ENCODE measurements around the gene PTAFR. TPM values are rescaled to one million over a fixed set of nuclear protein-coding genes. Genes with fewer than 3 reads are reported as not detected.

PTAFR gene
- total RNA-seq, 1 donor from 2014 or later: 13.1 TPM

DNA sequence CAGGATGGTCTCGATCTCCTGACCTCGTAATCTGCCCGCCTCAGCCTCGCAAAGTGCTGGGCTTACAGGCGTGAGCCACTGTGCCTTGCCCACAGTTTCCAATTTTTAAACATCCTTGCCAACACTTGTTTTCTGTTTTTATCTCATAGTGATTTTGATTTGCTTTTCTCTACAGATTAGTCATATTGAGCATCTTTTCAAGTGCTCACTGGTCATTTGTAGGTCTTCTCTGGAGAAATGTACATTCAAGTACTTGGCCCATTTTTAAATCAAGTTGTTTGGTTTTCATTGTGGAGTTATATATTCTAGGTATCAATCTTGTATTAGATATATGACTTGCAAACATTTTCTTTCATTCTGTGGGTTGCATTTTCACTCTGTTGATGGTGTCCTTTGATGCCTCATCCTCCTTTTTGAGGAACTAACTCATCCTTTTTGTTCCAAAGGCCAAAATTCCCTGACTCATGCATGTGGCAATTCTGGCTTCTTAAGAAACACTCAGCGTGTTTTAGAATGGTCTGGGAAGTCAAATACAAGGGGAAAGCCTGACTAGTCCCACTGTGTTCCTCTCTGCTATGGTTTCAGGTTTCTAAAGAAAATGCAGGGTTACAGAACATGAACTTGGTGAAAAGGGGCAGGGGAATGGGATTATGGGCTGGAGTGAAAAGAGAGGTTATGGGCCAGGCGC lies 37.3 kb downstream of the PTAFR start:
- Histone ChIP-seq H3K36me3 (no peaks in the 10 kb centered on the region), H3K27me3 (no peaks in the 10 kb centered on the region), H3K4me1 (no peaks in the 10 kb centered on the region), H3K27ac (no peak overlapping the region), H3K4me3 (no peak overlapping the region), H3K9me3 (no peaks in the 10 kb centered on the region)
- intact Hi-C loops (cut with DNase I): no loop called here
- TF ChIP-seq, protein P1, sequence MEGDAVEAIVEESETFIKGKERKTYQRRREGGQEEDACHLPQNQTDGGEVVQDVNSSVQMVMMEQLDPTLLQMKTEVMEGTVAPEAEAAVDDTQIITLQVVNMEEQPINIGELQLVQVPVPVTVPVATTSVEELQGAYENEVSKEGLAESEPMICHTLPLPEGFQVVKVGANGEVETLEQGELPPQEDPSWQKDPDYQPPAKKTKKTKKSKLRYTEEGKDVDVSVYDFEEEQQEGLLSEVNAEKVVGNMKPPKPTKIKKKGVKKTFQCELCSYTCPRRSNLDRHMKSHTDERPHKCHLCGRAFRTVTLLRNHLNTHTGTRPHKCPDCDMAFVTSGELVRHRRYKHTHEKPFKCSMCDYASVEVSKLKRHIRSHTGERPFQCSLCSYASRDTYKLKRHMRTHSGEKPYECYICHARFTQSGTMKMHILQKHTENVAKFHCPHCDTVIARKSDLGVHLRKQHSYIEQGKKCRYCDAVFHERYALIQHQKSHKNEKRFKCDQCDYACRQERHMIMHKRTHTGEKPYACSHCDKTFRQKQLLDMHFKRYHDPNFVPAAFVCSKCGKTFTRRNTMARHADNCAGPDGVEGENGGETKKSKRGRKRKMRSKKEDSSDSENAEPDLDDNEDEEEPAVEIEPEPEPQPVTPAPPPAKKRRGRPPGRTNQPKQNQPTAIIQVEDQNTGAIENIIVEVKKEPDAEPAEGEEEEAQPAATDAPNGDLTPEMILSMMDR (IDR thresholded peaks at IDR 0.05): no peak
- DNase-seq (ENCODE audit: low spot score in 2 of 2): peak in 1 of 2 donors; percentile 73

DNA sequence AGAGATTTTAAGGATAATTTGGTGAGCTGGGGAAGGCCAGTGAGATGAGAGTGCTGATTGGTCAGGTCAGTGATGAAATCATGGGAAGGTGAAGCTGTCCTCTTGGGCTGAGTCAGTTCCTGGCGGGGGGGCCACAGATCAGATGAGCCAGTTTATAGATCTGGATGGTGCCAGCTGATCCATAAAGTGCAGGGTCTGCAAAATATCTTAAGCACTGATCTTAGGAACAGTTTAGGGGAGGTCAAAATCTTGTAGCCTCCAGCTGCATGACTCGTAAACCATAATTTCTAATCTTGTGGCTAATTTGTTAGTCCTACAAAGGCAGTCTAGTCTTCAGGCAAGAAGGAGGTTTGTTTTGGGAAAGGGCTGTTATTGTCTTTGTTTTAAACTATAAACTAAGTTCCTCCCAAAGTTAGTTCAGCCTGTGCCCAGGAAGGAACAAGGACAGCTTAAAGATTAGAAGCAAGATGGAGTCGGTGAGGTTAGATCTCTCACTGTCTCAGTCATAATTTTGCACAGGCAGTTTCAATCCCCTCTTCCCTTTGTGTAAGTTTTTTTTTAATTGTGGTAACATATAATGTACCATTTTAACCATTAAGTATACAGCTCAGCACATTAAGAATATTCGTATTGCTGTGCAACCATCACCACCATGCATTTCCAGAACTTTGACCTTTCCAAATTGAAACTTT lies 39.4 kb downstream of the PTAFR start:
- H3K9me3 ChIP-seq: no peaks in the 10 kb centered on the region
- no peaks in the 10 kb centered on the region for H3K4me1 ChIP-seq
- intact Hi-C loops (cut with DNase I): no loop called here
- no peak overlapping the region for H3K4me3 ChIP-seq
- no peak for DNase-seq (ENCODE audit: low spot score in 2 of 2)
- H3K27ac ChIP-seq: no peak overlapping the region
- TF ChIP-seq, protein P1 (IDR thresholded peaks at IDR 0.05): no peak
- no peaks in the 10 kb centered on the region for H3K36me3 ChIP-seq
- no peaks in the 10 kb centered on the region for H3K27me3 ChIP-seq

DNA sequence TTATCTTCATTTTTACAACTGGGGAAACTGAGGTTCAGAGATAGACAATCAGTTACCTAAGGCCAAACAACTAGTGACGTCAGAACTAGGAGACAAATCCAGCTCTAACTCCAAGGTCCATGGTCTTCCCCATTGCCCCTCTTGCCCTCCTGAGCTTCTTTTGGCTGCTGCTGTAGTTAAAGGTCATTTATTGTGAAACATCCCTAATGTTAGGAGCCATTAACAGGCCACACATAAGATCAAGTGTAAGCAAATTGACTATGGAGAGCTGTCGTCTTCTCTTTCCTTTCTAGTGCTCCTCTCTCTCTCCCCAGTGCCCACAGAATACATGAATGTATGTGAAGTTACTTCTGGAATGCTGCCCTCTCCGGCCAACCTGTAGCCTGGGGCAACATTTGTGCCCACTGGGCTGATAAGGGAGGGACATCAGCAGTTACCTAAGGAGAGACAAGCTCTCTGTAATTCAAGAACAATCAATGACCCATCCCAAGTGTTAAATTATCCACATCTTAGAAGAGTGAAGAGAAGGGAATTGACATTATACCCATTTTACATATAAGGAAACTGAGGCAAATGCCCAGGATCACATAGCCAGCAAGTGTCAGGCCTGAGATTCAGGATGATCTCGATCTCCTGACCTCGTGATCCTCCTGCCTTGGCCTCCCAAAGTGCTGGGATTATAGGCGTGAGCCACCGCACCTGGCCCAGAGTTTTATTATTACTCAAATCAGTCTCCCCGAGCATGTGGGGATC lies 40.1 kb downstream of the PTAFR start:
- no peak for DNase-seq (ENCODE audit: low spot score in 2 of 2)
- Histone ChIP-seq H3K36me3 (no peaks in the 10 kb centered on the region), H3K27ac (no peak overlapping the region), H3K27me3 (no peaks in the 10 kb centered on the region), H3K4me1 (no peaks in the 10 kb centered on the region), H3K9me3 (no peaks in the 10 kb centered on the region), H3K4me3 (no peak overlapping the region)
- intact Hi-C loops (cut with DNase I): no loop called here
- TF ChIP-seq, protein P1 (IDR thresholded peaks at IDR 0.05): no peak

DNA sequence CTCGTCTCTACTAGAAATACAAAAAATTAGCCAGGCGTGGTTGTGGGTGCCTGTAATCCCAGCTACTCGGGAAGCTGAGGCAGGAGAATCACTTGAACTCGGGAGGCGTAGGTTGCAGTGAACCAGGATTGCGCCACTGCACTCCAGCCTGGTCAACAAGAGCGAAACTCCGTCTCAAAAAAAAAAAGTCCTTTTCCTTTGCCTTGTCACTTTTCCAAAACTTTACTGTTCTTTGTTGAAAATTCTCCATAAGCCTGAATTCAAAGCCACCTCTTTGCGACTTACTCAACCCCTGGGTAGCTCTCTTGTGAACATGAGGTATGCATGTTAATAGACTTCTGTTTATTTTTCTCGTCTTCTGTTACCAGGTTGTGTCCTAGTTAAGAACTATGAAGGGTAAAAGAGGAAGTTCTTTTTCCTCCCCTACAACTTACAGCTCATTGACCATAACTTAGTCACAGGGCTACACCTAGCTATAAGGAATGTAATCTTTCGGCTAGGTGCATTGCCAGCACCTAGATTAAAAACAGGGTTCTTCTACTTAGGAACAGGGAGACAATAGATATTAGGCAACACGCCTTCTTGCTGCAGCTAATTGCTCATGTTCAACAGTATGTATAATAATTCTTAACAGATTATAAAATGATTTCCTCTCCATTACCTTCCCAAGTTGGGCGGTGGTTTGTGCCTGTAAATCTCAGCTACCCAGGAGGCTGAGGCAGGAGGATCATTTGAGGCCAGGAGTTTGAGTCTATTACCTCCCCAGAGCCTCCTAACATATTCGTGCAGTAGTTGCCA lies 40.9 kb downstream of the PTAFR start:
- H3K36me3 ChIP-seq: no peaks in the 10 kb centered on the region
- intact Hi-C loops (cut with DNase I): no loop called here
- no peak overlapping the region for H3K27ac ChIP-seq
- DNase-seq (ENCODE audit: low spot score in 2 of 2): no peak
- TF ChIP-seq, protein P1 (IDR thresholded peaks at IDR 0.05): no peak
- H3K9me3 ChIP-seq: no peaks in the 10 kb centered on the region
- no peaks in the 10 kb centered on the region for H3K27me3 ChIP-seq
- H3K4me3 ChIP-seq: no peak overlapping the region
- no peaks in the 10 kb centered on the region for H3K4me1 ChIP-seq

DNA sequence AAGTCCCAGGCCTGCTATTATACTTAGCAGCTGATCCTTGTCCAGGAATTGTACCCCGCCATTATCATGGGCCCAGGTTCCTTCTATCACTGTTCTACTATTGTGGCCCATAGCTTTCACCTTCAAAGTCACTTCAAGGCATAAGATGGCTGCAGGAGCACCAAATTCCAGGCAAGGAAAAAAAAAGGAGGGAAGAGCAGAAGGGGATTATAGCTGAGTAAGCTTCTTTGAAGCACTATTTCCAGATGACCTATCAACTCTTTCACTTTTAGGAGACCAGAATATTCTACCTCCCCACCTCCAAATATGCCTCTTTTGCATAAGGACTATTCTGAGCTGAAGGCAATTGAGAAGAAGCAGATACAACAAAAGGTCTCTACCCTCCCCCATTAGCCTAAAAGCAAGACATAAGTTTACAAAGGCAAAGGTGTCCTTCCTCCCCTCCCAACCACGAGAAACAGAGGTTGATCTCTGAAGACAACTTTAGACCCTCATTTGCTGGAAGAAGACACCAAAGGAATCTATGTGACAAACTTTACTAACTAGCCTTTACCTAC lies 41.8 kb downstream of the PTAFR start:
- H3K9me3 ChIP-seq: no peaks in the 10 kb centered on the region
- TF ChIP-seq, protein P1 (IDR thresholded peaks at IDR 0.05): no peak
- no peaks in the 10 kb centered on the region for H3K4me1 ChIP-seq
- no peaks in the 10 kb centered on the region for H3K27me3 ChIP-seq
- intact Hi-C loops (cut with DNase I): no loop called here
- no peak overlapping the region for H3K4me3 ChIP-seq
- DNase-seq (ENCODE audit: low spot score in 2 of 2): no peak
- H3K36me3 ChIP-seq: no peaks in the 10 kb centered on the region
- no peak overlapping the region for H3K27ac ChIP-seq
